Peyer's patch (tissue), 4 donors: ENCODE data around the gene PTPRJ.

Experiments
- CTCF ChIP-seq, 6 experiments: fragments of 450-650 bp in 4 of 6; fragments of 200-600 bp in 2 of 6; sonication (generic) in 1 of 6; IDR thresholded peaks; one replicate each; pipeline ENCODE4 v1.5.1; 2017 to 2019; ENCODE audit warnings: antibody characterized with exemption in 6 of 6, mild to moderate bottlenecking in 3 of 6, moderate library complexity in 1 of 6
- POLR2A ChIP-seq, 2 donors: fragments of 450-650 bp; IDR thresholded peaks; one replicate each; pipeline ENCODE4 v1.5.1; 2017; ENCODE audit warnings: antibody characterized with exemption in 2 of 2, mild to moderate bottlenecking in 2 of 2, moderate library complexity in 2 of 2

DNA sequence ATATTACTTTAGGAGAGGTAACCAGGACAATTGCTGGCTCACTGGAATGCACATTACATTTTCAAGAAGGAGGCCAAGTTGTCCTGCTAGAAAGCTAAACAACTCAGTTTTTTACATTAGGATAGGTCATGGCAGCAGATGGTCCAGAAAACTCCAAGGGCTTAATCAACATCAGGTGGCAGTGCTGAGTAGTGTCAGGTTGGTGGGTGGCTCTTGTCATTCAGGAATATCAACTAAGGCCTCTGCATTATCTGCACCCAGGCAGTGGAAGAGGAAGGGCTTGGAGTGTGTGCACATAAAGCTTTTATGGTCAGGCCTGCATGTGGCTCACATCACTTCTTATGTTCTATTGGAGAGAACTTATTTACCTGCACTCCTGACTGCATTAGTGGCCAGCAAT lies 204.1 kb downstream of the PTPRJ start:
- no peak for TF ChIP-seq POLR2A (IDR thresholded peaks at IDR 0.05)
- TF ChIP-seq CTCF (IDR thresholded peaks at IDR 0.05): no peak
